HUES6 (cell line): ENCODE data around the gene MRPL33.

Experiments used
- H3K27ac ChIP-seq: 2 replicates; pipeline ENCODE4 v1.7.0; 2013; ENCODE audit warnings: low read depth, mild to moderate bottlenecking, low read length, inconsistent platforms
- H3K27me3 ChIP-seq: 2 replicates; pipeline ENCODE4 v1.6.1; 2013; ENCODE audit warnings: low read length; ENCODE audit not compliant: control insufficient read depth, insufficient read depth
- H3K36me3 ChIP-seq: 2 replicates; pipeline ENCODE4 v1.6.1; 2013; ENCODE audit warnings: low read length; ENCODE audit not compliant: control insufficient read depth, insufficient read depth
- H3K4me1 ChIP-seq: 2 replicates; pipeline ENCODE4 v1.6.1; 2013; ENCODE audit warnings: low read length; ENCODE audit not compliant: control insufficient read depth, insufficient read depth
- H3K4me3 ChIP-seq: 2 replicates; pipeline ENCODE4 v1.5.1; 2013; ENCODE audit warnings: low read depth, low read length
- H3K9ac ChIP-seq: one replicate; pipeline ENCODE4 v1.6.1; 2013; ENCODE audit warnings: mild to moderate bottlenecking, low read length
- H3K9me3 ChIP-seq: 2 replicates; pipeline ENCODE4 v1.6.1; 2013; ENCODE audit warnings: low read depth, low read length; ENCODE audit not compliant: control insufficient read depth, insufficient read depth

The MRPL33 gene

GRCh38 chr2:27771548-27772335 is at the start of gene MRPL33:
MRPL33 (plus strand) TSS chr2:27771719; CDS start chr2:27771778, 59 bp downstream.
- Histone ChIP-seq H3K4me3 (peak within 1 kb of the TSS; percentile 98), H3K9me3 (no peaks in the 10 kb centered on the region), H3K4me1 (peaks cover 14% of the 10 kb centered on the region), H3K36me3 (peaks cover 20% of the 10 kb centered on the region), H3K27me3 (peaks cover 11% of the 10 kb centered on the region; the same call in 1 of the 2 replicates), H3K27ac (peak within 1 kb of the TSS; percentile 75), H3K9ac (peak within 1 kb of the TSS; percentile 88)

GRCh38 chr2:27721884-27722485 is 49.5 kb upstream of the MRPL33 start:
- no peaks in the 10 kb centered on the region for H3K27me3 ChIP-seq
- H3K27ac ChIP-seq: no peak overlapping the region
- no peak overlapping the region for H3K4me3 ChIP-seq
- no peaks in the 10 kb centered on the region for H3K9me3 ChIP-seq
- H3K36me3 ChIP-seq: no peaks in the 10 kb centered on the region
- peaks cover 31% of the 10 kb centered on the region for H3K4me1 ChIP-seq
- no peak overlapping the region for H3K9ac ChIP-seq

- H3K36me3 ChIP-seq: no peaks in the 10 kb centered on the region
- H3K27ac ChIP-seq: no peak overlapping the region
- H3K27me3 ChIP-seq: no peaks in the 10 kb centered on the region
- no peak overlapping the region for H3K4me3 ChIP-seq
- no peak overlapping the region for H3K9ac ChIP-seq
- H3K9me3 ChIP-seq: no peaks in the 10 kb centered on the region
- H3K4me1 ChIP-seq: peaks cover 27% of the 10 kb centered on the region
These were observed 48.0 kb upstream of the MRPL33 start for GRCh38 chr2:27723372-27724144.

- no peak overlapping the region for H3K9ac ChIP-seq
These were observed 47.3 kb upstream of the MRPL33 start for GRCh38 chr2:27724191-27724590.

GRCh38 chr2:27724905-27725701 is 46.4 kb upstream of the MRPL33 start:
- no peak overlapping the region for H3K9ac ChIP-seq
- H3K27ac ChIP-seq: no peak overlapping the region
- peaks cover 23% of the 10 kb centered on the region for H3K4me1 ChIP-seq
- H3K36me3 ChIP-seq: no peaks in the 10 kb centered on the region
- H3K4me3 ChIP-seq: no peak overlapping the region
- no peaks in the 10 kb centered on the region for H3K9me3 ChIP-seq
- no peaks in the 10 kb centered on the region for H3K27me3 ChIP-seq

More at GRCh38 chr2:27724191-27724590, 47.3 kb upstream of the MRPL33 start:
- Histone ChIP-seq H3K9me3 (no peaks in the 10 kb centered on the region), H3K4me3 (no peak overlapping the region), H3K27me3 (no peaks in the 10 kb centered on the region), H3K27ac (no peak overlapping the region), H3K36me3 (no peaks in the 10 kb centered on the region), H3K4me1 (peaks cover 27% of the 10 kb centered on the region)

- H3K4me3 ChIP-seq: no peak overlapping the region
- H3K27me3 ChIP-seq: no peaks in the 10 kb centered on the region
- H3K27ac ChIP-seq: no peak overlapping the region
- no peaks in the 10 kb centered on the region for H3K9me3 ChIP-seq
- H3K9ac ChIP-seq: no peak overlapping the region
- no peaks in the 10 kb centered on the region for H3K36me3 ChIP-seq
- H3K4me1 ChIP-seq: peaks cover 20% of the 10 kb centered on the region
These were observed 44.3 kb upstream of the MRPL33 start for GRCh38 chr2:27727257-27727656.

GRCh38 chr2:27728081-27728858 is 43.2 kb upstream of the MRPL33 start:
- Histone ChIP-seq H3K9me3 (no peaks in the 10 kb centered on the region), H3K9ac (no peak overlapping the region), H3K4me3 (no peak overlapping the region), H3K4me1 (peaks cover 20% of the 10 kb centered on the region), H3K27me3 (no peaks in the 10 kb centered on the region), H3K36me3 (no peaks in the 10 kb centered on the region), H3K27ac (no peak overlapping the region)

GRCh38 chr2:27729198-27729597 is 42.3 kb upstream of the MRPL33 start:
- Histone ChIP-seq H3K9ac (no peak overlapping the region), H3K9me3 (no peaks in the 10 kb centered on the region), H3K27ac (no peak overlapping the region), H3K27me3 (no peaks in the 10 kb centered on the region), H3K36me3 (no peaks in the 10 kb centered on the region), H3K4me3 (no peak overlapping the region), H3K4me1 (peaks cover 11% of the 10 kb centered on the region)

- Histone ChIP-seq H3K27me3 (no peaks in the 10 kb centered on the region), H3K27ac (no peak overlapping the region), H3K36me3 (no peaks in the 10 kb centered on the region), H3K9ac (no peak overlapping the region), H3K9me3 (no peaks in the 10 kb centered on the region), H3K4me3 (no peak overlapping the region), H3K4me1 (peaks cover 8% of the 10 kb centered on the region)
These were observed 41.9 kb upstream of the MRPL33 start for GRCh38 chr2:27729614-27730013.

GRCh38 chr2:27730261-27730662 is 41.3 kb upstream of the MRPL33 start:
- Histone ChIP-seq H3K4me1 (peaks cover 7% of the 10 kb centered on the region), H3K27me3 (peaks cover 4% of the 10 kb centered on the region; the same call in 1 of the 2 replicates), H3K9ac (no peak overlapping the region), H3K27ac (no peak overlapping the region), H3K9me3 (no peaks in the 10 kb centered on the region), H3K36me3 (no peaks in the 10 kb centered on the region), H3K4me3 (no peak overlapping the region)
